MM.1S (cell line): ENCODE results near the gene USP20.

Source experiments
- CTCF ChIP-seq: fragments of 300-600 bp; sonication (generic); IDR thresholded peaks from 2 replicates; pipeline ENCODE4 v1.5.1; 2016; ENCODE audit warnings: antibody characterized with exemption, low read length, mixed read lengths
- EZH2 ChIP-seq: fragments of 300-600 bp; sonication (generic); optimal IDR thresholded peaks from 2 replicates; pipeline ENCODE3; 2017; ENCODE audit warnings: low read depth, mild to moderate bottlenecking, antibody characterized with exemption, low read length, mixed read lengths
- EZH2phosphoT487 ChIP-seq: fragments of 300-600 bp; sonication (generic); IDR thresholded peaks from 2 replicates; pipeline ENCODE4 v1.6.1; 2018; ENCODE audit warnings: antibody characterized with exemption, low read length

DNA sequence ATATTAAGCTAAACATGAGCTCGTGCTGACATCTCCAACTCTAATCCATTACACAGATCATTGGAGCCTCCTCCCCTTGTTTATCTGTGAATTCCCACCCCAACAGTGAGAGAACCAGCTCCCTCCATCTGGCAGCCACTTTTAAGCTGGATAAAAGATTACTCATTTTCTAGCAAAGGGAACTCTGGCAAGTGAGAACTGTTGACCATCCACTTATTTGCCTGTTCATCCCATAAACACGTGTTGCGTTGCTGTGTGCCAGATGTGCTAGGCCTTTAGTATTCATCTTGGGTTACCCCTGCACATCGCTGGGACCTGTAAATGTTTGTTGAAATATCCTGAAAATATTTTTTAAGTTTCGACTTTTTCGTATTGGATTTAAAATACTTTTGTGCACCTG is 8.9 kb upstream of the USP20 start:
- TF ChIP-seq CTCF (no peak), EZH2 (no peak), EZH2phosphoT487 (no peak)
